IMR-90 (cell line): ENCODE data around the gene IKZF3. TPM values are rescaled to one million over a fixed set of nuclear protein-coding genes. Genes with fewer than 3 reads are reported as not detected.

Experiments
- ATAC-seq: fragments of 200-7000 bp; cut with Tn5 transposase; 2 replicates; pipeline ENCODE4 v1.9.1; 2020; ENCODE audit warnings: low read depth, mild to moderate bottlenecking, moderate library complexity
- BruUV-seq: library from RNA; stranded (reverse); fragments of 400-500 nt; replicated peaks from 2 replicates; lab custom pipeline; 2021; lab: Mats Ljungman, UMichigan
- CTCF ChIA-PET: fragments of 300-600 bp; formaldehyde crosslinking; extraction: SDS; loops from one replicate; lab custom pipeline; 2021; ENCODE audit warnings: antibody characterized with exemption; lab: Yijun Ruan, JAX
- POLR2A ChIA-PET: fragments of 300-600 bp; sonication (Branson Sonifier 250); formaldehyde crosslinking; loops from one replicate; lab custom pipeline; 2022; ENCODE audit warnings: antibody characterized with exemption; ENCODE audit not compliant: unreplicated experiment; lab: Charles Lee
- DNase-seq: peaks from one replicate; pipeline ENCODE4 v3.0.0; 2013
- H2AFZ ChIP-seq: replicated peaks from 2 replicates; pipeline ENCODE3; 2013; ENCODE audit warnings: low read length, mild to moderate bottlenecking; ENCODE audit not compliant: poor library complexity
- H2AK5ac ChIP-seq: 2 replicates; pipeline ENCODE4 v1.6.1; 2013; ENCODE audit warnings: low read depth, low read length, inconsistent platforms
- H2AK9ac ChIP-seq: replicated peaks from 2 replicates; pipeline ENCODE3; 2013; ENCODE audit warnings: mild to moderate bottlenecking, low read depth, low read length, moderate library complexity; ENCODE audit not compliant: poor library complexity
- H2BK120ac ChIP-seq: 2 replicates; pipeline ENCODE4 v1.6.1; 2013; ENCODE audit warnings: low read depth, low read length, inconsistent platforms
- H2BK15ac ChIP-seq: 3 replicates; pipeline ENCODE4 v1.6.1; 2013; ENCODE audit warnings: low read depth, low read length, inconsistent platforms
- H2BK20ac ChIP-seq: 2 replicates; pipeline ENCODE4 v1.6.1; 2013; ENCODE audit warnings: low read depth, mild to moderate bottlenecking, inconsistent platforms, low read length, moderate library complexity
- H2BK5ac ChIP-seq: 2 replicates; pipeline ENCODE4 v1.6.1; 2013; ENCODE audit warnings: mild to moderate bottlenecking, low read depth, low read length, inconsistent platforms; ENCODE audit not compliant: poor library complexity, severe bottlenecking
- H3K14ac ChIP-seq: replicated peaks from 2 replicates; pipeline ENCODE4 v1.6.1; 2013; ENCODE audit warnings: low read depth, low read length, inconsistent platforms
- H3K18ac ChIP-seq: 2 replicates; pipeline ENCODE4 v1.6.1; 2013; ENCODE audit warnings: low read depth, low read length, control low read depth
- H3K23ac ChIP-seq: 2 replicates; pipeline ENCODE4 v1.6.1; 2013; ENCODE audit warnings: low read depth, low read length, inconsistent platforms
- H3K27ac ChIP-seq: 2 replicates; pipeline ENCODE4 v1.5.1; 2013; ENCODE audit warnings: mild to moderate bottlenecking, control low read depth, low read length; ENCODE audit not compliant: insufficient read depth
- H3K27me3 ChIP-seq: 2 replicates; pipeline ENCODE4 v1.6.1; 2013; ENCODE audit warnings: low read length; ENCODE audit not compliant: control insufficient read depth, insufficient read depth
- H3K36me3 ChIP-seq: 2 replicates; pipeline ENCODE4 v1.6.1; 2013; ENCODE audit warnings: low read length, mixed read lengths; ENCODE audit not compliant: control insufficient read depth, insufficient read depth
- H3K4ac ChIP-seq: 2 replicates; pipeline ENCODE4 v1.6.1; 2013; ENCODE audit warnings: low read depth, low read length, inconsistent platforms
- H3K4me1 ChIP-seq: 2 replicates; pipeline ENCODE4 v1.6.1; 2013; ENCODE audit warnings: low read length, mixed read lengths; ENCODE audit not compliant: control insufficient read depth, insufficient read depth
- H3K4me2 ChIP-seq: 2 replicates; pipeline ENCODE4 v1.6.1; 2013; ENCODE audit warnings: low read depth, mild to moderate bottlenecking, control low read depth, low read length, moderate library complexity
- H3K4me3 ChIP-seq: 2 replicates; pipeline ENCODE4 v1.5.1; 2013; ENCODE audit warnings: low read depth, mild to moderate bottlenecking, control low read depth, low read length, moderate library complexity; ENCODE audit not compliant: insufficient read depth
- H3K56ac ChIP-seq: 2 replicates; pipeline ENCODE4 v1.6.1; 2013; ENCODE audit warnings: low read length, inconsistent platforms; ENCODE audit not compliant: insufficient read depth; ENCODE audit errors: extremely low read depth
- H3K79me1 ChIP-seq, 2 experiments: 2 replicates each; pipeline ENCODE4 v1.6.1; 2013; ENCODE audit warnings: low read length in 2 of 2, inconsistent platforms in 1 of 2, low read depth in 1 of 2
- H3K9ac ChIP-seq: 2 replicates; pipeline ENCODE4 v1.6.1; 2013; ENCODE audit warnings: low read depth, low read length, control low read depth
- H3K9me1 ChIP-seq: 2 replicates; pipeline ENCODE4 v1.6.1; 2013; ENCODE audit warnings: low read length, inconsistent platforms; ENCODE audit not compliant: insufficient read depth
- H3K9me3 ChIP-seq: 2 replicates; pipeline ENCODE4 v1.6.1; 2013; ENCODE audit warnings: low read length; ENCODE audit not compliant: control insufficient read depth, insufficient read depth
- H4K20me1 ChIP-seq: 2 replicates; pipeline ENCODE4 v1.6.1; 2013; ENCODE audit warnings: low read length, inconsistent platforms; ENCODE audit not compliant: insufficient read depth
- H4K5ac ChIP-seq: 2 replicates; pipeline ENCODE4 v1.6.1; 2013; ENCODE audit warnings: mild to moderate bottlenecking, low read depth, low read length, control low read depth
- H4K8ac ChIP-seq, 2 experiments: 2 replicates each; pipeline ENCODE4 v1.6.1; 2013; ENCODE audit warnings: low read depth in 2 of 2, low read length in 2 of 2, control low read depth in 1 of 2, inconsistent platforms in 1 of 2
- H4K91ac ChIP-seq: 2 replicates; pipeline ENCODE4 v1.6.1; 2013; ENCODE audit warnings: low read depth, low read length, inconsistent platforms; ENCODE audit not compliant: insufficient read depth
- BHLHE40 ChIP-seq: fragments of 150-350 bp; IDR thresholded peaks from 2 replicates; pipeline ENCODE4 v1.6.1; 2016; ENCODE audit warnings: mild to moderate bottlenecking, low read depth, low read length
- CEBPB ChIP-seq: IDR thresholded peaks from 2 replicates; pipeline ENCODE4 v1.6.1; 2012; ENCODE audit warnings: low read depth, low read length, improper control_type of control experiment
- CTCF ChIP-seq: conservative IDR thresholded peaks from 2 replicates; pipeline ENCODE4 v1.5.1; 2012; ENCODE audit warnings: mild to moderate bottlenecking, low read depth, low read length, improper control_type of control experiment
- FOS ChIP-seq: fragments of 150-350 bp; IDR thresholded peaks from 2 replicates; pipeline ENCODE4 v1.6.1; 2016; ENCODE audit warnings: low read depth, low read length
- MAFK ChIP-seq: IDR thresholded peaks from 2 replicates; pipeline ENCODE4 v1.6.1; 2012; ENCODE audit warnings: low read depth, low read length, improper control_type of control experiment
- MAZ ChIP-seq: IDR thresholded peaks from 2 replicates; pipeline ENCODE4 v1.6.1; 2012; ENCODE audit warnings: low read depth, mild to moderate bottlenecking, low read length, improper control_type of control experiment, moderate library complexity, borderline replicate concordance
- MXI1 ChIP-seq: IDR thresholded peaks from 2 replicates; pipeline ENCODE4 v1.6.1; 2012; ENCODE audit warnings: low read depth, mild to moderate bottlenecking, low read length, moderate library complexity, borderline replicate concordance
- POLR2A ChIP-seq: IDR thresholded peaks from 2 replicates; pipeline ENCODE4 v1.6.1; 2012; ENCODE audit warnings: mild to moderate bottlenecking, low read depth, low read length
- RAD21 ChIP-seq: IDR thresholded peaks from 2 replicates; pipeline ENCODE4 v1.6.1; 2012; ENCODE audit warnings: low read length, improper control_type of control experiment
- RFX5 ChIP-seq: IDR thresholded peaks from 2 replicates; pipeline ENCODE4 v1.8.0; 2012; ENCODE audit warnings: low read depth, mild to moderate bottlenecking, low read length, moderate library complexity
- SMC3 ChIP-seq: fragments of 150-350 bp; IDR thresholded peaks from 2 replicates; pipeline ENCODE4 v1.6.1; 2016; ENCODE audit warnings: low read depth, mild to moderate bottlenecking, antibody characterized with exemption, low read length, moderate library complexity
- USF2 ChIP-seq: fragments of 150-350 bp; IDR thresholded peaks from 2 replicates; pipeline ENCODE4 v1.6.1; 2017; ENCODE audit warnings: mild to moderate bottlenecking, antibody characterized with exemption, low read length, low read depth
- WGBS, 2 experiments: methylation state at CpG; one replicate each; pipeline versions ENCODE4 v1.1.5 to v1.1.7; 2013; ENCODE audit warnings: missing lambda C conversion rate in 2 of 2; ENCODE audit not compliant: insufficient read length in 1 of 2; ENCODE audit errors: extremely low coverage in 2 of 2; 5-methylcytosine and 5-hydroxymethylcytosine counted together
- dilution Hi-C: fragments of 300-500 bp; cut with HindIII; formaldehyde crosslinking; loops from one replicate; pipeline ENCODE4 v1.14.3; 2018; ENCODE audit warnings: low sequenced_read_pairs; ENCODE audit not compliant: unreplicated experiment
- in situ Hi-C: fragments of 300-500 bp; cut with MboI; formaldehyde crosslinking; loops from 3 replicates; pipeline ENCODE4 v1.14.3; 2019; ENCODE audit warnings: low sequenced_read_pairs, inconsistent platforms, mixed read lengths
- intact Hi-C: fragments of 100-400 bp; cut with micrococcal nuclease; formaldehyde crosslinking; loops from 2 replicates; pipeline ENCODE4 v1.10.0; 2022
- polyA plus RNA-seq, 3 experiments: library from polyadenylated mRNA; depleted of rRNA; stranded (reverse); fragments of >200 nt; gene quantifications; 2 replicates each; pipeline ENCODE4 v1.2.3, GENCODE V29; 2012; ENCODE audit warnings: low replicate concordance in 1 of 3
- total RNA-seq: library from RNA; depleted of rRNA; stranded (reverse); fragments of >200 nt; gene quantifications from 2 replicates; pipeline ENCODE4 v1.2.3, GENCODE V29; 2012
- TF ChIP-seq, protein P1 (sequence below): fragments of 150-350 bp; IDR thresholded peaks from 2 replicates; pipeline ENCODE4 v1.6.1; 2016; ENCODE audit warnings: low read depth, mild to moderate bottlenecking, low read length, moderate library complexity, borderline replicate concordance

IKZF3 gene
- total and polyA plus RNA-seq, 2 of the 4 experiments (the other 2 are of a cell fraction) = not detected

DNA sequence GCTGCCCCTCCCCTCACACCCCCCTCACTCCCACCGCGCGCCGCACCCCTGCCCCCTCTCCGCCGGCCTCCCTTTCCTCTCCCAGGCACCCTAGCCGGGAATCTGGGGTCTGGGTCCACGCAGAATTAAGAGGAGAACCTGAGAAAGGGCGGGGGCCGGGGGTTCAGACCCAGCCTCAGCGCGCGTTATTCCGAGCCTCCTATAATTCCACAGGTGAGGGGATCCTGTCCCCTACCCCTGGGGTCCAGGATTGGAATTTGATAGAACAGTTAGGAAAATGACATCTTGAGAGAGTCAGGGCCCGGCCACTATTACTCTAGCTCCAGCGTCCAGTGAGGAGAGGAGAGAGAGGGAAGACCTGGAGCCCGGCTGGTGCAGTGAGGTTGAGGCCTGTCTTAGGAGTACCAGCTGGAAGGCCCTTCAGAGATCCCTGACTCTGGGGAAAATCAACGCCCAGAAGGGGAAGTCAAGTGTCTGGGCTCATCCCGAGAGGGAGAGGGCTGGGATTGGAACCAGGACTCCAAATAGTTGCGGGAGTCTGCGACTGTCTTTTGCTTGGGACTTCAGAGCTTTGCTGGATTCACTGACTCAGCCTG, 109.1 kb downstream of the IKZF3 start:
- peak overlapping the region; percentile 70 for H3K4me2 ChIP-seq
- BruUV-seq = no TSS peak

More for the DNA sequence above, 109.1 kb downstream of the IKZF3 start:
- Histone ChIP-seq H2BK5ac (no peak overlapping the region), H4K5ac (peak overlapping the region; percentile 69), H3K9me1 (no peaks in the 10 kb centered on the region; the same call in 1 of the 2 replicates), H2AK9ac (peak overlapping the region; percentile 18), H3K36me3 (no peaks in the 10 kb centered on the region), H3K4me3 (peak overlapping the region; percentile 76), H3K9me3 (no peaks in the 10 kb centered on the region), H2AFZ (peak overlapping the region; percentile 99), H3K18ac (no peak overlapping the region), H3K4ac (peak overlapping the region; percentile 25), H3K4me1 (peaks cover 7% of the 10 kb centered on the region), H4K8ac (peak overlapping the region; percentile 84 to 94; a peak in 3 of 4 replicates), H3K9ac (peak overlapping the region; percentile 87), H2BK15ac (no peak overlapping the region), H3K23ac (no peak overlapping the region), H2AK5ac (no peak overlapping the region), H3K27me3 (peaks cover 24% of the 10 kb centered on the region), H3K27ac (peak overlapping the region; percentile 67; the same call in 1 of the 2 replicates), H2BK120ac (no peak overlapping the region), H4K20me1 (no peaks in the 10 kb centered on the region), H3K79me1 (no peaks in the 10 kb centered on the region; a peak in 1 of 4 replicates), H2BK20ac (no peak overlapping the region), H4K91ac (no peak overlapping the region; the same call in 1 of the 2 replicates), H3K56ac (no peak overlapping the region), H3K14ac (no peak overlapping the region; the same call in 1 of the 2 replicates)
- in situ Hi-C loops (no loop called here), dilution Hi-C loops (no loop called here), intact Hi-C loops (loop anchor here (1.0 kb wide), 2 partner anchors 25 to 133 kb away; partner anchors contain the start of gene MIEN1)
- DNase-seq (no peak), ATAC-seq (no peak)
- WGBS, 2 experiments = 40% methylated on average over 10 of the region's 21 CpGs; no CpG with 5 or more reads in 1 of the 2 experiments
- no peak for TF ChIP-seq BHLHE40
- TF ChIP-seq MAFK = no peak
- no peak for TF ChIP-seq POLR2A
- TF ChIP-seq MXI1 = no peak
- TF ChIP-seq, protein P1, sequence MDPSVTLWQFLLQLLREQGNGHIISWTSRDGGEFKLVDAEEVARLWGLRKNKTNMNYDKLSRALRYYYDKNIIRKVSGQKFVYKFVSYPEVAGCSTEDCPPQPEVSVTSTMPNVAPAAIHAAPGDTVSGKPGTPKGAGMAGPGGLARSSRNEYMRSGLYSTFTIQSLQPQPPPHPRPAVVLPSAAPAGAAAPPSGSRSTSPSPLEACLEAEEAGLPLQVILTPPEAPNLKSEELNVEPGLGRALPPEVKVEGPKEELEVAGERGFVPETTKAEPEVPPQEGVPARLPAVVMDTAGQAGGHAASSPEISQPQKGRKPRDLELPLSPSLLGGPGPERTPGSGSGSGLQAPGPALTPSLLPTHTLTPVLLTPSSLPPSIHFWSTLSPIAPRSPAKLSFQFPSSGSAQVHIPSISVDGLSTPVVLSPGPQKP = no peak
- no peak for TF ChIP-seq SMC3
- no peak for TF ChIP-seq FOS
- TF ChIP-seq RFX5 = no peak
- no peak for TF ChIP-seq CTCF
- no peak for TF ChIP-seq CEBPB
- no peak for TF ChIP-seq RAD21
- TF ChIP-seq MAZ = no peak
- no peak for TF ChIP-seq USF2
- ChIA-PET CTCF (interaction anchor here (1.0 kb wide), 1 partner anchor 133 kb away, joined by 3 read pairs; no protein-coding TSS in a partner anchor), POLR2A (no interaction called here)
